ENCODE results near the gene CPNE9. TPM values are rescaled to one million over a fixed set of nuclear protein-coding genes. Genes with fewer than 3 reads are reported as not detected.
A peak's percentile ranks its signal among the peaks of the same experiment; 100 is the strongest.

The CPNE9 gene
- total RNA-seq, 1 donor from 2014 or later: 0.16 TPM

DNA sequence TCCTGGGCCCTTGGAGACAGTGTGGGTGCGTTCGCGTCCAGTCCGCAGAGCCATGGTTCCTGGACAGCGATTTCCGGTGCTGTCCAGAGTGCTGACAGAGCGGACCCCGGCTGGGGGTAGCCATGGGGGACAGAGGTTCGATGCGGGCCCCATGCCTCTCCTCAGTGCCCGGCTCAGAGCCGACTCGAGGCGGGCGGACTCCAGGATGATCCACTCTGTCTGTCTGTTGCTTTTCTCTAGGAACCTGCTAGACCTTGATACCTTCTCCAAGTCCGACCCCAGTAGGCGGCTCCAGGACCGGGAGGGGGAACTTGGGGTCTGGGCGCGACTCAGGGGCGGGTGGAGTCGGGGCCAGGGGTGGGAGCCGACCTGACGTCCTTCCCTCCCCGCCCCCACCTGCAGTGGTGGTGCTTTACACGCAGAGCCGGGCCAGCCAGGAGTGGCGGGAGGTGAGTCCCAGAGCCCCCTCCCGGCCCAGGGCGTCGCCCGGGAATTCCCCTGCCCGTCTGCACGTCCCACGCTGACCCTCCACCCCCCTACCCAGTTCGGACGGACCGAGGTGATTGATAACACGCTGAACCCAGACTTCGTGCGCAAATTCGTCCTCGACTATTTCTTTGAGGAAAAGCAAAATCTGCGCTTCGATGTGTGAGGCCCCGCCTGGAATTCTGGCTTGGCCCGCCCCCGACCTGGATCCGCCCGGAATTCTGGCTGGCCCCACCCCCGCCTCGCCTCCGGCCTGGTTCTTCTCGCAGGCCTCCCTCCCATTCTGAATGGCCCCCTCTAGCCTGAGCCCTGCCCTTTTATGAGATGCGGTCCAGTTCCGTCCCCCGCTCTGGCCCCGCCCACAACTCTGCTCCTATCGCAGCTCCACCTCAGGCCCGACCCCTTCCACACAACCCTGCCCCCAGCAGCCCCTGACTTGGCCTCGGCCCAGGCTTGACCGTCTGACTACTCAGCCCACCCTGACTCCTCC, 1.0 kb downstream of the CPNE9 start:
- TF ChIP-seq, protein P1, sequence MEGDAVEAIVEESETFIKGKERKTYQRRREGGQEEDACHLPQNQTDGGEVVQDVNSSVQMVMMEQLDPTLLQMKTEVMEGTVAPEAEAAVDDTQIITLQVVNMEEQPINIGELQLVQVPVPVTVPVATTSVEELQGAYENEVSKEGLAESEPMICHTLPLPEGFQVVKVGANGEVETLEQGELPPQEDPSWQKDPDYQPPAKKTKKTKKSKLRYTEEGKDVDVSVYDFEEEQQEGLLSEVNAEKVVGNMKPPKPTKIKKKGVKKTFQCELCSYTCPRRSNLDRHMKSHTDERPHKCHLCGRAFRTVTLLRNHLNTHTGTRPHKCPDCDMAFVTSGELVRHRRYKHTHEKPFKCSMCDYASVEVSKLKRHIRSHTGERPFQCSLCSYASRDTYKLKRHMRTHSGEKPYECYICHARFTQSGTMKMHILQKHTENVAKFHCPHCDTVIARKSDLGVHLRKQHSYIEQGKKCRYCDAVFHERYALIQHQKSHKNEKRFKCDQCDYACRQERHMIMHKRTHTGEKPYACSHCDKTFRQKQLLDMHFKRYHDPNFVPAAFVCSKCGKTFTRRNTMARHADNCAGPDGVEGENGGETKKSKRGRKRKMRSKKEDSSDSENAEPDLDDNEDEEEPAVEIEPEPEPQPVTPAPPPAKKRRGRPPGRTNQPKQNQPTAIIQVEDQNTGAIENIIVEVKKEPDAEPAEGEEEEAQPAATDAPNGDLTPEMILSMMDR (IDR thresholded peaks at IDR 0.05; ENCODE audit: borderline replicate concordance): no peak
- Histone ChIP-seq H3K27me3 (ENCODE audit: low read depth) (peaks cover 26% of the 10 kb centered on the region), H3K4me3 (peak overlapping the region; percentile 59), H3K27ac (replicated peaks) (no peak overlapping the region), H3K4me1 (peaks cover 16% of the 10 kb centered on the region), H3K36me3 (peaks cover 35% of the 10 kb centered on the region), H3K9me3 (replicated peaks) (no peaks in the 10 kb centered on the region)
- intact Hi-C loops (cut with micrococcal nuclease): no loop called here
- peak; percentile 29 for DNase-seq

DNA sequence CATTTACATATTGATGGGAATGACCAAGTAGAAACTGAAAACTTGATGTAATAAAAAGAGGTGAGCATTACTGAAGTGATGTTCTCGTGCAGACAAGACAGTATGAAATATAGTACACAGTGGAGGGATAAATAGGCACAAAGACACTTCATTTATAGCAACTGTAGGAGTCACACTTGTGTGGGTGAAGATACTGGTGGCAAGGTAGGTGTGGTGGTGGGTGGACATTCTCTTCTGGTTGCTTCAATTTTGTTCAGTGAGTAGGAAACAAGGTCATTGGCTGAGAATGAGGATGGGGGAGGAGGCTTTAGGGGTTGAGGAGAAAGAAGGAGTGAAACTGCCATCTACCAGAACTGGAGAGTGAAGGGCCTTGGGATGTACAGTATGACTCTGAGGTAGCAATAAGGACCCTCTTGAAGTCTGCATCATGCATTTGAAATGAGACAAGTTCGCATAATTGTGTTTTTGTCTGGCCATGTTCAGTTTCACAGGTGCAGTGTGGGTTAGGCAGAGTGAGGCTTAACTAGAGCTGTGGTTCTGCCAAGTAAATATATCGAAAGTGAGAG, 6.6 kb downstream of the CPNE9 start:
- TF ChIP-seq, protein P1 (IDR thresholded peaks at IDR 0.05; ENCODE audit: borderline replicate concordance): no peak
- H3K36me3 ChIP-seq: no peaks in the 10 kb centered on the region
- no peaks in the 10 kb centered on the region for H3K9me3 ChIP-seq (replicated peaks)
- DNase-seq: no peak
- intact Hi-C loops (cut with micrococcal nuclease): no loop called here
- peaks cover 8% of the 10 kb centered on the region for H3K27me3 ChIP-seq (ENCODE audit: low read depth)
- no peaks in the 10 kb centered on the region for H3K4me1 ChIP-seq
- no peak overlapping the region for H3K4me3 ChIP-seq
- no peak overlapping the region for H3K27ac ChIP-seq (replicated peaks)

DNA sequence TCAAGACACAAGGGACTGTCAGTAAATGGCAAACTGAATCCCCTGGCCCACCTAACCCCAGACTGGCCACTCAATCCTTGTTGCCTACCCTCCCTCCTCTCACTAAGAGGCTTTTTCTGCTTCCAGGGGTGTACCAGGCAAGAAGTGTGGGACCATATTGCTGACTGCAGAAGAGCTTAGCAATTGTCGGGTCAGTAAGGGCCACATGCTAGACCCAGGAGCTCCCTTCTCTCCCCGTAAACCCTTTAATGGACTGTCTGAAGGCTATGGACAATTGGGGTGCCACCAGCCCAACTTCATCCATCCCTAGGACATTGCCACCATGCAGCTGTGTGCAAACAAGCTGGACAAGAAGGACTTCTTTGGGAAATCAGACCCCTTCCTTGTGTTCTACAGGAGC, 8.8 kb downstream of the CPNE9 start:
- no peak overlapping the region for H3K4me3 ChIP-seq
- H3K36me3 ChIP-seq: no peaks in the 10 kb centered on the region
- TF ChIP-seq, protein P1 (IDR thresholded peaks at IDR 0.05; ENCODE audit: borderline replicate concordance): no peak
- no peak overlapping the region for H3K27ac ChIP-seq (replicated peaks)
- H3K27me3 ChIP-seq (ENCODE audit: low read depth): no peaks in the 10 kb centered on the region
- intact Hi-C loops (cut with micrococcal nuclease): no loop called here
- no peak for DNase-seq
- H3K9me3 ChIP-seq (replicated peaks): no peaks in the 10 kb centered on the region
- peaks cover 6% of the 10 kb centered on the region for H3K4me1 ChIP-seq

DNA sequence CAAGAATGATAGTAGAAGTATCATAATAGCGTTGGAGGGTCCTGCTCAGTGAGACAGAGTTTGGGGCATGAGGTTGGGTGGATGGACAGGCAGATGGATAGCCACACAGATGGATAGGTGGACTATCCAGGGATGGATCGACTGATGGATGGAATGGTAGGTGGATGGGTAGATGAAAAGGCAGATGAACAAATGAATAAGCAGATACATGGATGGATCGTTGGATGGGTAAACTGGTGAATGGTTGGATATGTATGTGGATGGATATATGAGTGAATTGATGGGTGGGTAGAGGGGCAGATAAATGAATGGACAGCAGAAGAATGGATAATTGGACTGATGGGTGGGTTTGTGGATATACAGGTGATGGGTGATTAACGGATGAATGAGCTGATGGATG, 9.5 kb downstream of the CPNE9 start:
- TF ChIP-seq, protein P1 (IDR thresholded peaks at IDR 0.05; ENCODE audit: borderline replicate concordance): no peak
- H3K9me3 ChIP-seq (replicated peaks): no peaks in the 10 kb centered on the region
- H3K36me3 ChIP-seq: no peaks in the 10 kb centered on the region
- no peaks in the 10 kb centered on the region for H3K27me3 ChIP-seq (ENCODE audit: low read depth)
- H3K27ac ChIP-seq (replicated peaks): no peak overlapping the region
- intact Hi-C loops (cut with micrococcal nuclease): no loop called here
- peaks cover 6% of the 10 kb centered on the region for H3K4me1 ChIP-seq
- DNase-seq: no peak
- H3K4me3 ChIP-seq: no peak overlapping the region

DNA sequence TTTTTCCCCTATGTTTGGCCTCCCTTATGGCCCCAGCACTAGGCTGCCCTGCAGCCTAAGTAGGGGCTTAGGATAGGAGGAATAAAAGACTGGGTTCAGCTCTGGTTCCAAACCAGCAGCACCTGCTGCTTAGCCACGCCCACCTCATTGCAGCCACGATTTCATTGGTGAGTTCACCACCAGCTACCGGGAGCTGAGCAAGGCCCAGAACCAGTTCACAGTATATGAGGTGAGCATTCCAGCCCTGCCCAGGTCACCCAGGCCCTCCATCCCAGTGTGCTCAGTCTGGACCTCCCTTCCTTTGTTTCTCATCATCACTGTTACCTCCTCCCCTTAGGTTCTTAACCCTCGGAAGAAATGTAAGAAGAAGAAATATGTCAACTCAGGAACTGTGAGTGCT, 11.5 kb downstream of the CPNE9 start:
- no peak for DNase-seq
- Histone ChIP-seq H3K36me3 (no peaks in the 10 kb centered on the region), H3K4me3 (no peak overlapping the region), H3K27ac (replicated peaks) (peak overlapping the region; percentile 2), H3K27me3 (ENCODE audit: low read depth) (no peaks in the 10 kb centered on the region), H3K4me1 (peaks cover 6% of the 10 kb centered on the region), H3K9me3 (replicated peaks) (no peaks in the 10 kb centered on the region)
- intact Hi-C loops (cut with micrococcal nuclease): no loop called here
- TF ChIP-seq, protein P1 (IDR thresholded peaks at IDR 0.05; ENCODE audit: borderline replicate concordance): no peak

All from left ventricle myocardium inferior (tissue), 1 donor.